HEK293T (cell line): ENCODE data around the gene CCDC87.
"Not testable (repeated sequence)": the region's sequence is repeated elsewhere in the genome, so short reads cannot be mapped to it uniquely, and the experiment has no call there.

Experiments used
- CTCF ChIA-PET: fragments of 350-600 bp; formaldehyde crosslinking; extraction: SDS; loops from one replicate; lab custom pipeline; 2021; ENCODE audit warnings: antibody characterized with exemption, inconsistent platforms; lab: Yijun Ruan, JAX
- POLR2A ChIA-PET: fragments of 350-600 bp; formaldehyde crosslinking; extraction: SDS; loops from one replicate; lab custom pipeline; 2020; ENCODE audit warnings: antibody characterized with exemption, inconsistent platforms; lab: Yijun Ruan, JAX
- DNase-seq: peaks from one replicate; pipeline ENCODE4 v3.0.0; 2012; ENCODE audit warnings: mixed read lengths; ENCODE audit errors: extremely low spot score
- ARNT ChIP-seq: fragments of 450-650 bp; IDR thresholded peaks from 2 replicates; pipeline ENCODE4 v1.6.1; 2017; ENCODE audit warnings: mild to moderate bottlenecking
- BHLHE40 ChIP-seq: fragments of 450-650 bp; IDR thresholded peaks from 2 replicates; pipeline ENCODE4 v1.6.1; 2016; ENCODE audit warnings: mild to moderate bottlenecking, moderate library complexity, borderline replicate concordance
- CTBP1 ChIP-seq: fragments of 450-650 bp; IDR thresholded peaks from 2 replicates; pipeline ENCODE4 v1.6.1; 2016; ENCODE audit warnings: borderline replicate concordance
- ELF4 ChIP-seq: fragments of 450-650 bp; IDR thresholded peaks from 2 replicates; pipeline ENCODE4 v1.6.1; 2017; ENCODE audit warnings: antibody characterized with exemption
- FOXA1 ChIP-seq: fragments of 450-650 bp; IDR thresholded peaks from 2 replicates; pipeline ENCODE4 v1.6.1; 2016; ENCODE audit warnings: mild to moderate bottlenecking
- FOXK2 ChIP-seq: fragments of 450-650 bp; IDR thresholded peaks from 2 replicates; pipeline ENCODE4 v1.6.1; 2016; ENCODE audit warnings: mild to moderate bottlenecking
- FOXM1 ChIP-seq: fragments of 450-650 bp; IDR thresholded peaks from 2 replicates; pipeline ENCODE4 v1.6.1; 2017; ENCODE audit warnings: mild to moderate bottlenecking, borderline replicate concordance
- HDGF ChIP-seq: fragments of 450-650 bp; IDR thresholded peaks from 2 replicates; pipeline ENCODE4 v1.6.1; 2017; ENCODE audit warnings: antibody characterized with exemption, borderline replicate concordance
- L3MBTL2 ChIP-seq: fragments of 450-650 bp; conservative IDR thresholded peaks from 2 replicates; pipeline ENCODE4 v1.6.1; 2016; ENCODE audit warnings: mild to moderate bottlenecking
- LEF1 ChIP-seq: fragments of 450-650 bp; IDR thresholded peaks from 2 replicates; pipeline ENCODE4 v1.6.1; 2017; ENCODE audit warnings: mild to moderate bottlenecking, borderline replicate concordance
- NFRKB ChIP-seq: fragments of 450-650 bp; IDR thresholded peaks from 2 replicates; pipeline ENCODE4 v1.6.1; 2016; ENCODE audit warnings: mild to moderate bottlenecking, moderate library complexity
- PKNOX1 ChIP-seq: fragments of 450-650 bp; IDR thresholded peaks from 2 replicates; pipeline ENCODE4 v1.6.1; 2016
- SP1 ChIP-seq: fragments of 450-650 bp; IDR thresholded peaks from 2 replicates; pipeline ENCODE4 v1.6.1; 2017
- SUZ12 ChIP-seq: fragments of 450-650 bp; IDR thresholded peaks from 2 replicates; pipeline ENCODE4 v1.6.1; 2016; ENCODE audit warnings: mild to moderate bottlenecking
- TARDBP ChIP-seq: fragments of 450-650 bp; IDR thresholded peaks from 2 replicates; pipeline ENCODE4 v1.6.1; 2016
- ZNF384 ChIP-seq: fragments of 450-650 bp; IDR thresholded peaks from 2 replicates; pipeline ENCODE4 v1.6.1; 2016

CCDC87 gene

DNA sequence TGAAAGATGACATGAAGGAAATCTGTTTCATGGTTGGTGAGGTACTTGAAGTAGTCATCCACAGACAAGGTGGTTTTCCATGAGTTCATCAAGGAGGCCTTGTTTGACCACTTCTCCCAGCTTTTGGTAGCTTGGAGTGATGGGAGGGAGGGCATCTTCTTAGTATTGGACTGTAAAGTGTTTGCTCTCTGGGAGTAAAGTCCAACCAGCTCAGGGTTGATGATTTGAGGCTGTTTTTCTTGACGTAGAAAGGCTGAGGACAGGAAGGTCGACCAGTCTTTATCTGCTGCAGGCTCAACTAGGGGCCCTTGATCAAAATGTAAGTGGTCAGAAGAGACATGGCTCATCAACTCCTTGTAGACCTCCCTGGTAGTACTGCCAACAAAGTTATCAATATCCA is 1.7 kb downstream of the CCDC87 start:
- TF ChIP-seq FOXA1: no peak
- TF ChIP-seq CTBP1: no peak
- no peak for TF ChIP-seq FOXM1
- TF ChIP-seq HDGF: no peak
- TF ChIP-seq ZNF384: no peak
- TF ChIP-seq SUZ12: no peak
- TF ChIP-seq TARDBP: no peak
- no peak for TF ChIP-seq FOXK2
- no peak for TF ChIP-seq NFRKB
- ChIA-PET POLR2A (interaction anchor here (1.9 to 8.6 kb wide), 3 partner anchors 26 to 87 kb away, joined by 5 to 61 read pairs (median 19); partner anchors contain the start of genes RBM14, RBM4 and RBM4B), CTCF (interaction anchor here (0.6 to 2.1 kb wide), 3 partner anchors 10 to 455 kb away, joined by 3 to 8 read pairs (median 4); partner anchors contain the start of gene RBM4B)
- no peak for DNase-seq

- DNase-seq: no peak
- TF ChIP-seq CTBP1: no peak
- no peak for TF ChIP-seq ARNT
- no peak for TF ChIP-seq L3MBTL2
- no peak for TF ChIP-seq BHLHE40
- no peak for TF ChIP-seq FOXK2
- TF ChIP-seq FOXM1: no peak
- TF ChIP-seq FOXA1: no peak
- TF ChIP-seq ELF4: no peak
- no peak for TF ChIP-seq SUZ12
- no peak for TF ChIP-seq PKNOX1
- POLR2A ChIA-PET: interaction anchor here (0.6 to 8.6 kb wide), 4 partner anchors 27 to 435 kb away, joined by 3 to 61 read pairs (median 12); partner anchors contain the start of genes RBM14, RBM4 and RBM4B
- CTCF ChIA-PET: interaction anchor here (1.1 kb wide), 2 partner anchors 16 to 87 kb away, joined by 3 read pairs; partner anchors contain the start of gene RBM4B
Measured at GRCh38 chr11:66589996-66590675, 2.7 kb downstream of the CCDC87 start.

- not testable (repeated sequence) for DNase-seq
- CTCF ChIA-PET: interaction anchor here (1.1 kb wide), 1 partner anchor 17 kb away, joined by 3 read pairs; no protein-coding TSS in a partner anchor
- POLR2A ChIA-PET: interaction anchor here (8.6 kb wide), 1 partner anchor 28 kb away, joined by 61 read pairs; the partner anchor contains the start of gene RBM14
Measured at GRCh38 chr11:66589315-66589714, 3.5 kb downstream of the CCDC87 start.

DNA sequence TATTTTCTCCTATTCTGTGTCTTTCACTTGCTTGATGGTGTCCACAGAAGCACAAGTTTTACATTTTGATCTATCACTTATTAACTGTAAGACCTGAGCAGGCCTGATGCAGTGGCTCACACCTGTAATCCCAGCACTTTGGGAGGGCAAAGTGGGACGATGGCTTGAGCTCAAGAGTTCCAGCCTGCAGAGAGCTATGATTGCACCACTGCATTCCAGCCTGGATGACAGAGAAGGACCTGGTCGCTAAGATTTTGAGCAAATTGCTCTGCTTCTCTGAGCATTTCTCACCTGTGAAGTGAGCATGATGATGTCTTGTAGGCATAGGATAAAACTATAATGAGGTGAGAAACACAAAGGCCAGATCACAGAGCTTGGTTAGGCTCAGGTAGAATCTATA is 6.7 kb downstream of the CCDC87 start:
- ChIA-PET CTCF (interaction anchor here (1.0 kb wide), 1 partner anchor 92 kb away, joined by 3 read pairs; the partner anchor contains the start of gene RBM4B), POLR2A (no interaction called here)
- TF ChIP-seq SUZ12: no peak
- no peak for TF ChIP-seq LEF1
- TF ChIP-seq PKNOX1: no peak
- TF ChIP-seq FOXK2: no peak
- no peak for TF ChIP-seq L3MBTL2
- TF ChIP-seq FOXM1: no peak
- no peak for TF ChIP-seq BHLHE40
- no peak for TF ChIP-seq FOXA1
- no peak for TF ChIP-seq HDGF
- no peak for TF ChIP-seq SP1
- TF ChIP-seq ZNF384: no peak
- TF ChIP-seq NFRKB: no peak
- TF ChIP-seq CTBP1: no peak
- no peak for TF ChIP-seq ARNT
- no peak for TF ChIP-seq ELF4
- TF ChIP-seq TARDBP: no peak
- DNase-seq: no peak

- DNase-seq, CTCF ChIA-PET: not testable (repeated sequence)
- POLR2A ChIA-PET: interaction anchor here (1.2 kb wide), 1 partner anchor 93 kb away, joined by 4 read pairs; the partner anchor contains the start of gene RBM4B
Measured at GRCh38 chr11:66585447-66585846, 7.4 kb downstream of the CCDC87 start.

- POLR2A ChIA-PET, CTCF ChIA-PET, DNase-seq: not testable (repeated sequence)
Measured at GRCh38 chr11:66582565-66583147, 10.2 kb downstream of the CCDC87 start.

GRCh38 chr11:66581261-66581660 is 11.6 kb downstream of the CCDC87 start:
- DNase-seq: no peak
- no peak for TF ChIP-seq CTBP1
- TF ChIP-seq ARNT: no peak
- no peak for TF ChIP-seq TARDBP
- no peak for TF ChIP-seq L3MBTL2
- no peak for TF ChIP-seq FOXM1
- TF ChIP-seq BHLHE40: no peak
- TF ChIP-seq LEF1: no peak
- no peak for TF ChIP-seq HDGF
- no peak for TF ChIP-seq SP1
- no peak for TF ChIP-seq FOXA1
- no peak for TF ChIP-seq SUZ12
- TF ChIP-seq NFRKB: no peak
- no peak for TF ChIP-seq ZNF384
- TF ChIP-seq ELF4: no peak
- TF ChIP-seq PKNOX1: no peak
- TF ChIP-seq FOXK2: no peak
- CTCF ChIA-PET: interaction anchor here (0.7 to 1.2 kb wide), 2 partner anchors 11 to 96 kb away, joined by 3 to 8 read pairs; partner anchors contain the start of genes CCDC87 and CCS
- POLR2A ChIA-PET: interaction anchor here (0.9 to 1.7 kb wide), 2 partner anchors 57 to 97 kb away, joined by 3 to 5 read pairs; partner anchors contain the start of genes RBM4 and RBM4B
